ENCODE data around the gene CIART. TPM values are rescaled to one million over a fixed set of nuclear protein-coding genes. Genes with fewer than 3 reads are reported as not detected.
"Not testable (repeated sequence)": the region's sequence is repeated elsewhere in the genome, so short reads cannot be mapped to it uniquely, and the experiment has no call there.

CIART gene
- total RNA-seq (ENCODE audit: low replicate concordance) = 1.4 and 5.1 TPM in 2 replicates
- long read RNA-seq, partial matches to known transcripts = 1 of 5 reads
- long read RNA-seq, other reads (novel, unspliced or antisense) = 3 of 5 reads

- no peaks in the 10 kb centered on the region for H3K9me3 Mint-ChIP-seq
- H3K4me3 Mint-ChIP-seq = peak within 1 kb of the TSS; percentile 92
- H3K27ac Mint-ChIP-seq = peak within 1 kb of the TSS; percentile 85
- TF ChIP-seq CTCF (conservative IDR thresholded peaks at IDR 0.05) = no peak
- peaks cover 22% of the 10 kb centered on the region for H3K4me1 Mint-ChIP-seq (ENCODE audit: unreplicated experiment)
- peaks cover 5% of the 10 kb centered on the region for H3K36me3 Mint-ChIP-seq
- peaks cover 16% of the 10 kb centered on the region for H3K27me3 Mint-ChIP-seq
- DNase-seq (ENCODE audit: extremely low spot score, unreplicated experiment) = peak; percentile 84
These were observed at the start of gene CIART for GRCh38 chr1:150281758-150282557. TSS of gene CIART (plus strand) at chr1:150282554. CDS start at chr1:150283268, 714 bp downstream.

- H3K4me1 Mint-ChIP-seq (ENCODE audit: unreplicated experiment); H3K27ac Mint-ChIP-seq; H3K27me3 Mint-ChIP-seq; H3K9me3 Mint-ChIP-seq: not testable (repeated sequence)
- Mint-ChIP-seq H3K4me3 (peak overlapping the region; percentile 57), H3K36me3 (peaks cover 11% of the 10 kb centered on the region)
- peak; percentile 27 for DNase-seq (ENCODE audit: extremely low spot score, unreplicated experiment)
These were observed 49.4 kb upstream of the CIART start for GRCh38 chr1:150232921-150233320.

GRCh38 chr1:150233359-150234308 lies 48.7 kb upstream of the CIART start:
- no peak overlapping the region for H3K4me3 Mint-ChIP-seq
- H3K27me3 Mint-ChIP-seq = no peaks in the 10 kb centered on the region
- peak; percentile 27 for DNase-seq (ENCODE audit: extremely low spot score, unreplicated experiment)
- H3K4me1 Mint-ChIP-seq (ENCODE audit: unreplicated experiment) = peaks cover 9% of the 10 kb centered on the region
- no peaks in the 10 kb centered on the region for H3K9me3 Mint-ChIP-seq
- H3K36me3 Mint-ChIP-seq = peaks cover 8% of the 10 kb centered on the region
- TF ChIP-seq CTCF (conservative IDR thresholded peaks at IDR 0.05) = no peak
- peak overlapping the region; percentile 94 for H3K27ac Mint-ChIP-seq

GRCh38 chr1:150234309-150234565 lies 48.1 kb upstream of the CIART start:
- H3K27ac Mint-ChIP-seq = peak overlapping the region; percentile 94
- H3K9me3 Mint-ChIP-seq = no peaks in the 10 kb centered on the region
- no peaks in the 10 kb centered on the region for H3K27me3 Mint-ChIP-seq
- peaks cover 9% of the 10 kb centered on the region for H3K4me1 Mint-ChIP-seq (ENCODE audit: unreplicated experiment)
- DNase-seq (ENCODE audit: extremely low spot score, unreplicated experiment) = no peak
- H3K4me3 Mint-ChIP-seq = no peak overlapping the region
- peaks cover 4% of the 10 kb centered on the region for H3K36me3 Mint-ChIP-seq
- TF ChIP-seq CTCF (conservative IDR thresholded peaks at IDR 0.05) = no peak

- peaks cover 4% of the 10 kb centered on the region for H3K36me3 Mint-ChIP-seq
- peaks cover 9% of the 10 kb centered on the region for H3K4me1 Mint-ChIP-seq (ENCODE audit: unreplicated experiment)
- no peaks in the 10 kb centered on the region for H3K27me3 Mint-ChIP-seq
- no peak for TF ChIP-seq CTCF (conservative IDR thresholded peaks at IDR 0.05)
- peak overlapping the region; percentile 94 for H3K27ac Mint-ChIP-seq
- DNase-seq (ENCODE audit: extremely low spot score, unreplicated experiment) = peak; percentile 76
- H3K9me3 Mint-ChIP-seq = no peaks in the 10 kb centered on the region
- H3K4me3 Mint-ChIP-seq = no peak overlapping the region
These were observed 47.6 kb upstream of the CIART start for GRCh38 chr1:150234566-150235293.

Data from type B pancreatic cell (in vitro differentiated cells).